ENCODE measurements around the gene MAGOH.
A peak's percentile ranks its signal among the peaks of the same experiment; 100 is the strongest.

Gene MAGOH

GRCh38 chr1:53270107-53270506 is 31.8 kb upstream of the MAGOH start:
- no peak for DNase-seq

GRCh38 chr1:53267761-53268160 is 29.4 kb upstream of the MAGOH start:
- no peak for DNase-seq

- DNase-seq: peak; percentile 12
Observed at GRCh38 chr1:53266038-53266437, 27.7 kb upstream of the MAGOH start.

GRCh38 chr1:53265581-53265980 is 27.3 kb upstream of the MAGOH start:
- DNase-seq: no peak

- no peak for DNase-seq
Observed at GRCh38 chr1:53264048-53264447, 25.7 kb upstream of the MAGOH start.

- DNase-seq: no peak
Observed at GRCh38 chr1:53262000-53262399, 23.7 kb upstream of the MAGOH start.

GRCh38 chr1:53260631-53261247 is 22.4 kb upstream of the MAGOH start:
- no peak for DNase-seq

GRCh38 chr1:53259932-53260331 is 21.6 kb upstream of the MAGOH start:
- no peak for DNase-seq

- no peak for DNase-seq
Observed at GRCh38 chr1:53258216-53258615, 19.9 kb upstream of the MAGOH start.

- DNase-seq: no peak
Observed at GRCh38 chr1:53257454-53258081, 19.2 kb upstream of the MAGOH start.

- no peak for DNase-seq
Observed at GRCh38 chr1:53256511-53257453, 18.5 kb upstream of the MAGOH start.

- no peak for DNase-seq
Observed at GRCh38 chr1:53255031-53255430, 16.7 kb upstream of the MAGOH start.

- no peak for DNase-seq
Observed at GRCh38 chr1:53254011-53254640, 15.8 kb upstream of the MAGOH start.

- DNase-seq: no peak
Observed at GRCh38 chr1:53250325-53250724, 12.0 kb upstream of the MAGOH start.

- peak; percentile 95 for DNase-seq
Observed at GRCh38 chr1:53249706-53250105, 11.4 kb upstream of the MAGOH start.

GRCh38 chr1:53246261-53247134 is 8.2 kb upstream of the MAGOH start:
- DNase-seq: no peak

GRCh38 chr1:53244141-53244540 is 5.8 kb upstream of the MAGOH start:
- no peak for DNase-seq

GRCh38 chr1:53242381-53242780 is 4.1 kb upstream of the MAGOH start:
- DNase-seq: no peak

GRCh38 chr1:53241828-53242227 is 3.5 kb upstream of the MAGOH start:
- no peak for DNase-seq

GRCh38 chr1:53237638-53238037 is 680 bp downstream of the MAGOH start:
- no peak for DNase-seq

GRCh38 chr1:53220962-53221286 is 17.4 kb downstream of the MAGOH start:
- DNase-seq: no peak

- DNase-seq: peak; percentile 92
Observed at GRCh38 chr1:53220171-53220961, 18.0 kb downstream of the MAGOH start, which contains the start of gene CZIB. Gene CZIB, minus strand, starts transcription at chr1:53220634. Its CDS starts 59 bp downstream, at chr1:53220575.

Data from NCI-H2171 (cell line).